GM18519 (cell line): ENCODE results near the gene HDGF.

Experiments used
- ATAC-seq: cut with Tn5 transposase; IDR thresholded peaks from one replicate; pipeline ENCODE4 v1.9.1; 2021; ENCODE audit warnings: mild to moderate bottlenecking, moderate library complexity; ENCODE audit not compliant: unreplicated experiment, low FRiP score

The HDGF gene

GRCh38 chr1:156727492-156727891 lies 24.0 kb downstream of the HDGF start:
- ATAC-seq = no peak

- no peak for ATAC-seq
Observed at GRCh38 chr1:156726549-156727226, 24.8 kb downstream of the HDGF start.

- ATAC-seq = no peak
Observed at GRCh38 chr1:156725683-156726280, 25.7 kb downstream of the HDGF start.

- ATAC-seq = no peak
Observed at GRCh38 chr1:156721535-156721934, 29.9 kb downstream of the HDGF start.

- no peak for ATAC-seq
Observed at GRCh38 chr1:156721131-156721530, 30.3 kb downstream of the HDGF start.

- no peak for ATAC-seq
Observed at GRCh38 chr1:156717351-156717750, 34.1 kb downstream of the HDGF start.

- no peak for ATAC-seq
Observed at GRCh38 chr1:156714830-156715229, 36.6 kb downstream of the HDGF start.

- no peak for ATAC-seq
Observed at GRCh38 chr1:156712626-156713025, 38.8 kb downstream of the HDGF start.

GRCh38 chr1:156711011-156711817 lies 40.3 kb downstream of the HDGF start:
- no peak for ATAC-seq

- no peak for ATAC-seq
Observed at GRCh38 chr1:156709757-156710489, 41.6 kb downstream of the HDGF start.

GRCh38 chr1:156709031-156709430 lies 42.4 kb downstream of the HDGF start:
- no peak for ATAC-seq

GRCh38 chr1:156708218-156708661 lies 43.2 kb downstream of the HDGF start:
- ATAC-seq = no peak

- ATAC-seq = no peak
Observed at GRCh38 chr1:156707417-156708217, 43.9 kb downstream of the HDGF start.

GRCh38 chr1:156706657-156707416 lies 44.6 kb downstream of the HDGF start:
- no peak for ATAC-seq

GRCh38 chr1:156705918-156706656 lies 45.4 kb downstream of the HDGF start:
- no peak for ATAC-seq

GRCh38 chr1:156705321-156705917 lies 46.1 kb downstream of the HDGF start, which contains the start of gene CRABP2:
Gene CRABP2, minus strand, starts transcription at chr1:156705583. Its CDS starts 137 bp downstream, at chr1:156705446.
- ATAC-seq = no peak

- no peak for ATAC-seq
Observed at GRCh38 chr1:156704930-156705320, 46.5 kb downstream of the HDGF start.

- no peak for ATAC-seq
Observed at GRCh38 chr1:156704166-156704711, 47.2 kb downstream of the HDGF start.
